HFFc6 (cell line): ENCODE data around the gene TAF4B. TPM values are rescaled to one million over a fixed set of nuclear protein-coding genes. Genes with fewer than 3 reads are reported as not detected.

Experiments
- DNase-seq: peaks from one replicate; pipeline ENCODE4 v3.0.0-alpha.2; 2018
- H3K27ac Mint-ChIP-seq: 2 replicates; pipeline ENCODE4 v1.8.0; 2020; ENCODE audit warnings: mild to moderate bottlenecking, mixed read lengths
- H3K27me3 Mint-ChIP-seq: 2 replicates; pipeline ENCODE4 v1.8.0; 2021; ENCODE audit warnings: mild to moderate bottlenecking, moderate library complexity, mixed read lengths; ENCODE audit not compliant: insufficient read depth
- H3K36me3 Mint-ChIP-seq: 2 replicates; pipeline ENCODE4 v1.8.0; 2021; ENCODE audit warnings: low read depth, mixed read lengths
- H3K4me1 Mint-ChIP-seq: 2 replicates; pipeline ENCODE4 v1.8.0; 2020; ENCODE audit warnings: low read depth, mixed read lengths
- H3K4me3 Mint-ChIP-seq: 2 replicates; pipeline ENCODE4 v1.8.0; 2020; ENCODE audit warnings: mild to moderate bottlenecking, moderate library complexity, mixed read lengths
- H3K9me3 Mint-ChIP-seq: 2 replicates; pipeline ENCODE4 v1.8.0; 2020; ENCODE audit warnings: mild to moderate bottlenecking, mixed read lengths
- total RNA-seq, 6 experiments: library from RNA; stranded (reverse); fragmentation: NEBNext Ultra II Directional; extraction: Animal tissue kit (Norgen Biotek cat#: 25700); gene quantifications; 2 replicates in 1 of 6; 3 replicates in 5 of 6; pipeline ENCODE4 v1.2.3, GENCODE V29; 2021
- TF ChIP-seq, protein P1 (sequence below): fragments of 200-600 bp; sonication (generic); IDR thresholded peaks from 2 replicates; pipeline ENCODE4 v1.5.0; 2021; ENCODE audit warnings: antibody characterized with exemption, mild to moderate bottlenecking

TAF4B gene
- total RNA-seq, 6 experiments from 2014 or later, result 0.94 to 2.2 (median 1.3) TPM

DNA sequence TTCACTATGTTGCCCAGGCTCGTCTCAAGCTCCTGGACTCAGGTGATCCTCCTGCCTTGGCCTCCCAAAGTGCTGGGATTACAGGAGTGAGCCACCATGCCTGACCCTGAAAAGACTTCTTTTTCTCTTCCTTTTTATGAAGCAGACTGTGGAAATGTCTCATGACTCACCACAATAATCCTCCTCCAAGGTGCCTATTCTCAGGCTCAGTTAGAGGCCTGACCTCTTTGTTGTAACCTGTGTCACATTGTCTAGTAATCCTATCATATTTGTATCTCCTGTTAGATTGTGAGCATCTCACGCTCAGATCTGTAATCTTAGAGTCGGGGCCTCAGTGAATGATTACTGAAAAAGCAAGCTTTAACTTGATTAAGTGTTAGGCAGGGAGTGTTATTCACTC is 18.3 kb upstream of the TAF4B start:
- Mint-ChIP-seq H3K27me3 (peaks cover 3% of the 10 kb centered on the region), H3K27ac (no peak overlapping the region), H3K9me3 (no peaks in the 10 kb centered on the region), H3K4me1 (no peaks in the 10 kb centered on the region), H3K36me3 (no peaks in the 10 kb centered on the region), H3K4me3 (no peak overlapping the region)
- DNase-seq, result no peak
- TF ChIP-seq, protein P1, sequence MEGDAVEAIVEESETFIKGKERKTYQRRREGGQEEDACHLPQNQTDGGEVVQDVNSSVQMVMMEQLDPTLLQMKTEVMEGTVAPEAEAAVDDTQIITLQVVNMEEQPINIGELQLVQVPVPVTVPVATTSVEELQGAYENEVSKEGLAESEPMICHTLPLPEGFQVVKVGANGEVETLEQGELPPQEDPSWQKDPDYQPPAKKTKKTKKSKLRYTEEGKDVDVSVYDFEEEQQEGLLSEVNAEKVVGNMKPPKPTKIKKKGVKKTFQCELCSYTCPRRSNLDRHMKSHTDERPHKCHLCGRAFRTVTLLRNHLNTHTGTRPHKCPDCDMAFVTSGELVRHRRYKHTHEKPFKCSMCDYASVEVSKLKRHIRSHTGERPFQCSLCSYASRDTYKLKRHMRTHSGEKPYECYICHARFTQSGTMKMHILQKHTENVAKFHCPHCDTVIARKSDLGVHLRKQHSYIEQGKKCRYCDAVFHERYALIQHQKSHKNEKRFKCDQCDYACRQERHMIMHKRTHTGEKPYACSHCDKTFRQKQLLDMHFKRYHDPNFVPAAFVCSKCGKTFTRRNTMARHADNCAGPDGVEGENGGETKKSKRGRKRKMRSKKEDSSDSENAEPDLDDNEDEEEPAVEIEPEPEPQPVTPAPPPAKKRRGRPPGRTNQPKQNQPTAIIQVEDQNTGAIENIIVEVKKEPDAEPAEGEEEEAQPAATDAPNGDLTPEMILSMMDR, result no peak

DNA sequence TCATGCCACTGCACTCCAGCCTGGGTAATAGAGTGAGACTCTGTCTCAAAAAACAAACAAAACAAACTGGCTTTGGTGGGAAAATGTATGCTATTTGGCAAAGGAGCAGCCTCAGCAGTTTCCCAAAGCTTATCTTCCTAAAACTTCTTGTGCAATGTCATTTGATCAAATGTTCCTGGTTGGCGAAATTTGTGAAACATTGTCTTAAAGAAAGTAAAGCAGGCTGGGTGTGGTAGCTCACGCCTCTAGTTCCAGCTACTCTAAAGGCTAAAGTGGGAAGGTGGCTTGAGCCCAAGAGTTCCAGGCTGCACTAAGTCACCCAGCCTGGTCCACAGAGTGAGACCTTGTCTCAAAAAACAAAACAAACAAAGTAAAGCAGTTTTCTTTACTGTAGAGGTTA is 17.3 kb upstream of the TAF4B start:
- no peaks in the 10 kb centered on the region for H3K9me3 Mint-ChIP-seq
- no peak overlapping the region for H3K4me3 Mint-ChIP-seq
- H3K4me1 Mint-ChIP-seq, result no peaks in the 10 kb centered on the region
- no peak for DNase-seq
- H3K27me3 Mint-ChIP-seq, result peaks cover 3% of the 10 kb centered on the region
- H3K27ac Mint-ChIP-seq, result no peak overlapping the region
- no peaks in the 10 kb centered on the region for H3K36me3 Mint-ChIP-seq
- TF ChIP-seq, protein P1, result no peak

DNA sequence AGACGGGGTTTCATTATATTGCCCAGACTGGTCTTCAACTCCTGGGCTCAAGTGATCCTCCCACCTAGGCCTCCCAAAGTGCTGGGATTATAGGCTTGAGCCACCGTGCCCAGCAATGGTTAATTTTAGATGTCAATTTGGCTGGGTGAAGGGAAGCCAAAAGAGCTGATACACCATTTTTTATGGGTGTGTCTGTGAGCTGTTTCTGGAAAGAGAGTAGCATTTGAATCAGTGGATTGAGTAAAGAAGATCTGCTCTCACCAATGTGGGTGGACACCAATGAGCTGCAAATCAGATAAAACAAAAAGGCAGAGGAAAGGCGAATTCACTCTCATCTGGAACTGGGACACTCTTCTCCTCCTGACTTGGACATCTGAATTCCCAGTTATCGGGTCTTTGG is 16.1 kb upstream of the TAF4B start:
- Mint-ChIP-seq H3K4me1 (no peaks in the 10 kb centered on the region), H3K27me3 (peaks cover 9% of the 10 kb centered on the region), H3K9me3 (no peaks in the 10 kb centered on the region), H3K27ac (no peak overlapping the region), H3K4me3 (no peak overlapping the region), H3K36me3 (no peaks in the 10 kb centered on the region)
- DNase-seq, result no peak
- TF ChIP-seq, protein P1, result no peak

DNA sequence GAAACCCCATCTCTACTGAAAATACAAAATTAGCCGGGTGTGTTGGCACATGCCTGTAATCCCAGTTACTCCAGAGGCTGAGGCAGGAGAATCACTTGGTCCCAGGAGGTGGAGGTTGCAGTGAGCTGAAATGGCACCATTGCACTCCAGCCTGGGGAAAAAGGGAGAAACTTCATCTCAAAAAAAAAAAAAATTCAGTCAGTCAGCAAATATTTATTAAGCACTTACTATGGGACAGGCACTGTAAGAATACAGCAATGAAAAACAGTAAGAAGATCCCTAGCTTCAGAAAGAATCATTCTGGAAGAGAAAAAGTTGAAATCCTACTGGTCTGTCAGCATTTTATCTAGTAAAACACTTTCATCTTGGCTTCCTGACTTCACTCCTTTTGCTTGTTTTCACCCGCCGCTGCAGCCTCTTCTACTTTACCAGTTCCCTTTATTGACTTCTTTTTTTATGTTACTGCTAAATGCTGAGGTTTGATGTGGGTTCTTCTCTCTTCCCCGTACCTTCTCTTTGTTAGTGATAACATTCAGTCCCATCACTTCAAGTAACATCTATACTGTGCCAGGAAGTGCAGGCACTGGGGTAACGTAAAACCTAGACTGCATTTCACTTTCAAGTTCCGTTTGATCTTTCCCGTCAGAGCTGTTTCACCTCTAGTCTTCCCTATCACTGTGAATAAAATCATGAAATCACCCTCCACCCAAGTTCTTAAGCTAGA is 10.8 kb upstream of the TAF4B start:
- Mint-ChIP-seq H3K4me1 (no peaks in the 10 kb centered on the region), H3K27ac (no peak overlapping the region), H3K27me3 (peaks cover 8% of the 10 kb centered on the region; the same call in 1 of the 2 replicates), H3K4me3 (peak overlapping the region; percentile 37; the same call in 1 of the 2 replicates), H3K9me3 (no peaks in the 10 kb centered on the region), H3K36me3 (no peaks in the 10 kb centered on the region)
- TF ChIP-seq, protein P1, result no peak
- no peak for DNase-seq

DNA sequence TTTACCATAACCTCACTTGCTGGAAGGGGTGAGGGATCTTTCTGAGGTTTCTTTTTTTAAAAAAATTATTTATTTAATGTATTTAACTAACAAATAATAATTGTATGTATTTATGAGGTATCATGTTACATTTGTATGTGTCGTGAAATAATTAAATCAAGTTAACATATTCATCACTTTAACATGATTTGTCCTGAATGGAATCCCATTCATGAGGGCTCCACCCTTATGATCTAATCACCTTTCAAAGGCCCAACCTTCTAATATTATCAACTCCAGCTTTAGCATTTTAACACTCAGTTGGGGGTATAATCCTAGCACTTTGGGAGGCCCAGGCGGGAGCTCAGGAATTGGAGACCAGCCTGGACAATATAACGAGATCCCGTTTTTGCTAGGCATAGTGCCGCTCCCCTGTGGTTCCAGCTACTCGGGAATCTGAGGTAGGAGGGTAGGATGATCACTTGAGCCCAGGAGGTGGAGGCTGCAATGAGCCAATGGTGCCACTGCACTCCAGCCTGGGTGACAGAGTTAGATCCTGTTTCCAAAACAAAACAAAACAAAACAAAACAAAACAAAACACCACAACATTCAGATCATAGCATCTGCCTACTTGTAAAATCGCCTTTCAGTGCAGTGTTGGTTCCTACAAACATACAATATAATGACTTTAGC is 1.1 kb upstream of the TAF4B start:
- TF ChIP-seq, protein P1, result no peak
- no peak for DNase-seq
- Mint-ChIP-seq H3K27ac (0 out of 2 replicates have a peak overlapping the region, but pooled peaks have one; percentile 86), H3K36me3 (no peaks in the 10 kb centered on the region), H3K4me3 (peak overlapping the region; percentile 93), H3K27me3 (peaks cover 5% of the 10 kb centered on the region), H3K9me3 (no peaks in the 10 kb centered on the region), H3K4me1 (peaks cover 15% of the 10 kb centered on the region; the same call in 1 of the 2 replicates)
